Ascending aorta (tissue), 2 donors: ENCODE data around the gene MDM2. TPM values are rescaled to one million over a fixed set of nuclear protein-coding genes. Genes with fewer than 3 reads are reported as not detected.

Source experiments
- DNase-seq, 2 donors: peaks; one replicate each; pipeline ENCODE4 v3.0.0-alpha.2; 2019; ENCODE audit warnings: low spot score in 2 of 2
- H3K27ac ChIP-seq, 2 donors: fragments of 200-600 bp; sonication (generic); one replicate each; pipeline ENCODE4 v1.5.1; 2016 to 2017; ENCODE audit warnings: mild to moderate bottlenecking in 1 of 2
- H3K27me3 ChIP-seq: fragments of 200-600 bp; sonication (generic); one replicate; pipeline ENCODE4 v1.5.1; 2017
- H3K36me3 ChIP-seq, 2 donors: fragments of 200-600 bp; sonication (generic); one replicate each; pipeline ENCODE4 v1.5.1; 2016
- H3K4me1 ChIP-seq, 2 donors: fragments of 200-600 bp; sonication (generic); one replicate each; pipeline ENCODE4 v1.5.1; 2016 to 2017; ENCODE audit warnings: mild to moderate bottlenecking in 1 of 2
- H3K4me3 ChIP-seq, 2 donors: fragments of 200-600 bp; sonication (generic); one replicate each; pipeline ENCODE4 v1.5.1; 2016 to 2017; ENCODE audit warnings: mild to moderate bottlenecking in 1 of 2
- H3K9me3 ChIP-seq, 2 donors: fragments of 200-600 bp; sonication (generic); one replicate each; pipeline ENCODE4 v1.5.1; 2016
- intact Hi-C: fragments of 100-400 bp; cut with DNase I; formaldehyde crosslinking; loops from one replicate; pipeline ENCODE4 v1.15.1; 2023
- total RNA-seq: library from RNA; depleted of rRNA; stranded (reverse); fragments of >200 nt; gene quantifications from one replicate; pipeline ENCODE4 v1.1.0, GENCODE V29; 2016
- TF ChIP-seq, protein P1 (sequence below), 3 experiments: fragments of 200-600 bp in 2 of 3; fragments of 450-650 bp in 1 of 3; sonication (generic) in 2 of 3; IDR thresholded peaks; one replicate each; pipeline ENCODE4 v1.5.1; 2016 to 2019; ENCODE audit warnings: antibody characterized with exemption in 3 of 3, mild to moderate bottlenecking in 1 of 3, moderate library complexity in 1 of 3

Gene MDM2
- total RNA-seq, 1 donor from 2014 or later, result 24.2 TPM

DNA sequence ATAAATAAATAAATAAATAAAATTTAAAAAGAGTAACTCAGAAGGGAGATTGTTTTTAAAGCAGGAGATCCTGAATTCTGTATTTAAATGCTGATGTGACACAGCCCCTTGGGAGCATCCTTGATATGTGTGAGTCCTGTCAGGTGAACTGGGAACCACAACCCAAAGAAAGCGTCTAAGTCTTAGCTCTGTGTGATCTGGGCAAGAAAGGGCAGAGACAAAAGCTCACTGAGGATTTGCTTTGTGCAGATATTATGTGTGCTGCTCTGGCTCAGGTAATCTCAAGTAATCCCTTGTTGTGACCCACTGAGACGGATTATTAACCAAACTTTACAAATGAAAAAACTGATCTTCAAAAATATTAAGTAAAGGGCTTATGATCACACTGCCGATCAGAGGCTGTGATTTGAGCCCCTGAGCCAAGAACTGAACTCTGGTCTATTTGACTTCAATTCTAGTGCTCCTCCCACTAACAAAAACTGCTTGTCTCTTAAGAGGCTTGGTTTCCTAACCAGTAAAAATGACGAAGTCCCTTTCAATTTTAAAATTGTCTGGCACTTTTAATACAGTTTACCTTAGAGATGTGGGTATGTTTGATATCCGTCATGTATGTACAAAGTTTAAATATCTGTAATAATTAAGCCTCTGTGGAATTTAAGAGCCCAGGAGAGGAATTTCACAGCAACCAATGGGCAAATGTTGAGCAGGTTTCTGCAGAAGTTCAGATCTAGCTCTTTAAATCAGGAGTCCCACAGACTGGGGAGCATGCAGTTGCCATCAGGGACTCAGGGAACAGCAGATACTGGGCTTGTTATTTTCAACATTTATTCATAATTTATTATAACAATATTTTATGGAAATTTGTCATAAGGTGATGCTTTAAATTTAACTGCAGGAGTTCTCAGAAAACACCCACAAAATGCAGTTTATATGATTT lies 78.9 kb downstream of the MDM2 start:
- TF ChIP-seq, protein P1, sequence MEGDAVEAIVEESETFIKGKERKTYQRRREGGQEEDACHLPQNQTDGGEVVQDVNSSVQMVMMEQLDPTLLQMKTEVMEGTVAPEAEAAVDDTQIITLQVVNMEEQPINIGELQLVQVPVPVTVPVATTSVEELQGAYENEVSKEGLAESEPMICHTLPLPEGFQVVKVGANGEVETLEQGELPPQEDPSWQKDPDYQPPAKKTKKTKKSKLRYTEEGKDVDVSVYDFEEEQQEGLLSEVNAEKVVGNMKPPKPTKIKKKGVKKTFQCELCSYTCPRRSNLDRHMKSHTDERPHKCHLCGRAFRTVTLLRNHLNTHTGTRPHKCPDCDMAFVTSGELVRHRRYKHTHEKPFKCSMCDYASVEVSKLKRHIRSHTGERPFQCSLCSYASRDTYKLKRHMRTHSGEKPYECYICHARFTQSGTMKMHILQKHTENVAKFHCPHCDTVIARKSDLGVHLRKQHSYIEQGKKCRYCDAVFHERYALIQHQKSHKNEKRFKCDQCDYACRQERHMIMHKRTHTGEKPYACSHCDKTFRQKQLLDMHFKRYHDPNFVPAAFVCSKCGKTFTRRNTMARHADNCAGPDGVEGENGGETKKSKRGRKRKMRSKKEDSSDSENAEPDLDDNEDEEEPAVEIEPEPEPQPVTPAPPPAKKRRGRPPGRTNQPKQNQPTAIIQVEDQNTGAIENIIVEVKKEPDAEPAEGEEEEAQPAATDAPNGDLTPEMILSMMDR (IDR thresholded peaks at IDR 0.05), result no peak
- no peaks in the 10 kb centered on the region for H3K27me3 ChIP-seq
- H3K4me1 ChIP-seq, result no peaks in the 10 kb centered on the region
- H3K4me3 ChIP-seq, result no peak overlapping the region
- no peak for DNase-seq
- no peak overlapping the region for H3K27ac ChIP-seq
- H3K36me3 ChIP-seq, result no peaks in the 10 kb centered on the region
- intact Hi-C loops, result no loop called here
- no peaks in the 10 kb centered on the region for H3K9me3 ChIP-seq

DNA sequence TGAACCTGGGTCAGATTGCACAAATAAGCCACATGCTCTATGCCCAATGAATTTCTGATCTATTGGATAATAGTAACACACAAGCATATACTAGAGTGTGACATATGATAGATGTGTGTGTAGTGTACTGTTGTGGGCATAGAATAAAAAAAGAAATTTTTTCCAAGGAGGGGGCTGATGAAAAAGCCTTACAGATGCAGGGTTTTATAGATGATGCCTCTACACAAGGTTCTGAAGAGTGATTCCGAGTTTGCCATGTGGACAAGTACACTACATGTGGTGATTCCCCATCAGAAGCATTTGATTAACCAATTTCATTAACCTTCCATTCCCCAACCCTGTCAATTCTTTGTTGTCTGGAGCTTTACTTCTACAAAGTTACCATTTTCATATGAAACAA lies 79.7 kb downstream of the MDM2 start:
- no peaks in the 10 kb centered on the region for H3K36me3 ChIP-seq
- H3K27ac ChIP-seq, result no peak overlapping the region
- H3K4me3 ChIP-seq, result no peak overlapping the region
- no peaks in the 10 kb centered on the region for H3K27me3 ChIP-seq
- intact Hi-C loops, result no loop called here
- H3K9me3 ChIP-seq, result no peaks in the 10 kb centered on the region
- TF ChIP-seq, protein P1 (IDR thresholded peaks at IDR 0.05), result no peak
- H3K4me1 ChIP-seq, result no peaks in the 10 kb centered on the region
- no peak for DNase-seq

DNA sequence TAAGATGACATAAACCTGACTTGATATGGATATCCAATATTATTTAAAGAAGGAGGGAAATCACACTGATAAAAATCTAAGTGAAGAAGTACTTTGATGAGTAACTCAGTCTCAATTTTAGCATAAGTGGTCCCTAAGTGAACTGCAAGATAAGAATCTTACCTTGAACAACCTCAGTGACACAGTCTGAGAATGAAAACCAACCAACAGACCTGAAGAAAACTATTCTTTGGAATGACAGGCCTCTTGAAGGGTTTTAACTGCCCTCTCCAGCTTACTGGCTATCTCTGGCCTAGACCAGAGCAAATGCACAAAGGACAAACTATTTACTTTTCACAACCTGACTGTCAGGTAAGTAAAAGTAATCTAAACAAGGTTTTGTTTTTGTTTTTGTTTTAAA lies 80.3 kb downstream of the MDM2 start:
- intact Hi-C loops, result no loop called here
- no peak overlapping the region for H3K27ac ChIP-seq

DNA sequence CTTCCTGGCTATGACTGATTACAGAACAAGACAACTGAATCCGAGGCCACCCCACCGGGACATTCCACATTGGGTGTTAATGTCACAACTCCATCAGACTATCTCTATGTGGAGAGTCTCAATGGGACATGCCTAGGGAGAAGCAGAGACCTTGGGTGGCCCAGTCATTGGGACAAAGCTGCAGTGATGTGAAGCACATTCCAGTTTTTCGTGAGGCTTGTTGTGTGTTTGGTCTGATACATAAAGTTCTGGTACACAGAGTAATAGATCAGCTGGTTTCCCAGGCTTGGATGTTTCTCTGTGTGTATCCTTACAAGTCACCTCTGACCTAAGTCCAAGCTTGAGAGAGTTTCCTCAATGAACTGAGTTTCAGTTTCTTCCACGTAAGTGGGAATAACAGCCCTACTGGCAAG lies 82.7 kb downstream of the MDM2 start:
- DNase-seq, result no peak
- Histone ChIP-seq H3K36me3 (no peaks in the 10 kb centered on the region), H3K4me1 (no peaks in the 10 kb centered on the region), H3K4me3 (no peak overlapping the region), H3K9me3 (no peaks in the 10 kb centered on the region), H3K27ac (no peak overlapping the region), H3K27me3 (no peaks in the 10 kb centered on the region)
- TF ChIP-seq, protein P1 (IDR thresholded peaks at IDR 0.05), result no peak
- intact Hi-C loops, result no loop called here

More for the DNA sequence above, 80.3 kb downstream of the MDM2 start:
- no peaks in the 10 kb centered on the region for H3K27me3 ChIP-seq
- H3K36me3 ChIP-seq, result no peaks in the 10 kb centered on the region
- no peaks in the 10 kb centered on the region for H3K4me1 ChIP-seq
- no peak overlapping the region for H3K4me3 ChIP-seq
- H3K9me3 ChIP-seq, result no peaks in the 10 kb centered on the region
- TF ChIP-seq, protein P1 (IDR thresholded peaks at IDR 0.05), result no peak
- DNase-seq, result no peak

DNA sequence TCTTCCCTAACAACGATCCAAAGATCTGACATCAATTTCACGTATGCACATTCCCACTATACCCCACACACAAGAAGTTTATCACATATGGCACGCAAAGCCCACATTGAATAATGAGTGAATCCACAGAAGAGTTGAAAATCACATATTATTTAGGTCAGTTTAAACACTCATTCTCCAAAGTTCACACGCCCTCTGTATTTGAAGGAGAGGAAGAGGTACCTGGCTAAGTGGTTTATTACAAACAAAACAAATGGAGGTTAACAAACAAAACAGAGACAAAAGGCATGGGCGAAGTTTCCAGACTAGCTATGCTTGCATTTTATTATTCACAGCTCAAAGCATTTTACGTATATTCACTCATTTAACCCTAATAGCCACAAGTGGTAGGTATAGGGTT lies 83.2 kb downstream of the MDM2 start:
- no peak for DNase-seq
- H3K27me3 ChIP-seq, result no peaks in the 10 kb centered on the region
- no peaks in the 10 kb centered on the region for H3K9me3 ChIP-seq
- no peak overlapping the region for H3K27ac ChIP-seq
- intact Hi-C loops, result no loop called here
- TF ChIP-seq, protein P1 (IDR thresholded peaks at IDR 0.05), result no peak
- H3K4me3 ChIP-seq, result no peak overlapping the region
- H3K4me1 ChIP-seq, result no peaks in the 10 kb centered on the region
- H3K36me3 ChIP-seq, result no peaks in the 10 kb centered on the region
